ENCODE results near the gene TBXAS1.

The TBXAS1 gene

GRCh38 chr7:139829025-139829774, at the start of gene TBXAS1:
TSS of gene TBXAS1 (plus strand) at chr7:139829264. CDS start at chr7:139829391, 127 bp downstream.
- H3K36me3 ChIP-seq (ENCODE audit: control insufficient read depth in 5 of 5, insufficient read depth in 5 of 5, low read length in 5 of 5): no peaks in the 10 kb centered on the region
- H3K4me1 ChIP-seq (ENCODE audit: control insufficient read depth in 5 of 5, insufficient read depth in 5 of 5, low read length in 5 of 5): no peaks in the 10 kb centered on the region
- H3K27ac ChIP-seq (ENCODE audit: low read depth, low read length): peak within 1 kb of the TSS; percentile 30
- peak within 1 kb of the TSS in 1 of 5 donors; percentile 8 for H3K9ac ChIP-seq (ENCODE audit: low read length in 5 of 5)
- no peaks in the 10 kb centered on the region for H3K9me3 ChIP-seq (ENCODE audit: control insufficient read depth in 5 of 5, low read length in 5 of 5)
- no peaks in the 10 kb centered on the region for H3K27me3 ChIP-seq (ENCODE audit: control insufficient read depth in 5 of 5, insufficient read depth in 4 of 5, low read length in 5 of 5)
- H3K4me3 ChIP-seq (ENCODE audit: low read depth in 1 of 5, low read length in 5 of 5): peak within 1 kb of the TSS; percentile 41 to 60 (median 51)

- H3K27ac ChIP-seq (ENCODE audit: low read depth, low read length): no peak overlapping the region
- no peaks in the 10 kb centered on the region for H3K9me3 ChIP-seq (ENCODE audit: control insufficient read depth in 5 of 5, low read length in 5 of 5)
- no peak overlapping the region for H3K4me3 ChIP-seq (ENCODE audit: low read depth in 1 of 5, low read length in 5 of 5)
- H3K27me3 ChIP-seq (ENCODE audit: control insufficient read depth in 5 of 5, insufficient read depth in 4 of 5, low read length in 5 of 5): no peaks in the 10 kb centered on the region
- H3K4me1 ChIP-seq (ENCODE audit: control insufficient read depth in 5 of 5, insufficient read depth in 5 of 5, low read length in 5 of 5): peaks cover 0 to 28% (median 19%) of the 10 kb centered on the region in 5 donors
- no peak overlapping the region for H3K9ac ChIP-seq (ENCODE audit: low read length in 5 of 5)
- no peaks in the 10 kb centered on the region for H3K36me3 ChIP-seq (ENCODE audit: control insufficient read depth in 5 of 5, insufficient read depth in 5 of 5, low read length in 5 of 5)
Measured at GRCh38 chr7:139782932-139783331, 46.1 kb upstream of the TBXAS1 start.

- Histone ChIP-seq H3K36me3 (ENCODE audit: control insufficient read depth in 5 of 5, insufficient read depth in 5 of 5, low read length in 5 of 5) (no peaks in the 10 kb centered on the region), H3K27ac (ENCODE audit: low read depth, low read length) (no peak overlapping the region), H3K4me1 (ENCODE audit: control insufficient read depth in 5 of 5, insufficient read depth in 5 of 5, low read length in 5 of 5) (peaks cover 0 to 21% (median 13%) of the 10 kb centered on the region in 5 donors), H3K27me3 (ENCODE audit: control insufficient read depth in 5 of 5, insufficient read depth in 4 of 5, low read length in 5 of 5) (no peaks in the 10 kb centered on the region), H3K9me3 (ENCODE audit: control insufficient read depth in 5 of 5, low read length in 5 of 5) (no peaks in the 10 kb centered on the region), H3K9ac (ENCODE audit: low read length in 5 of 5) (no peak overlapping the region), H3K4me3 (ENCODE audit: low read depth in 1 of 5, low read length in 5 of 5) (no peak overlapping the region)
Measured at GRCh38 chr7:139783647-139784385, 45.2 kb upstream of the TBXAS1 start.

- no peak overlapping the region for H3K27ac ChIP-seq (ENCODE audit: low read depth, low read length)
- no peak overlapping the region for H3K9ac ChIP-seq (ENCODE audit: low read length in 5 of 5)
- H3K9me3 ChIP-seq (ENCODE audit: control insufficient read depth in 5 of 5, low read length in 5 of 5): no peaks in the 10 kb centered on the region
- H3K4me1 ChIP-seq (ENCODE audit: control insufficient read depth in 5 of 5, insufficient read depth in 5 of 5, low read length in 5 of 5): peaks cover 0 to 17% (median 11%) of the 10 kb centered on the region in 5 donors
- no peaks in the 10 kb centered on the region for H3K36me3 ChIP-seq (ENCODE audit: control insufficient read depth in 5 of 5, insufficient read depth in 5 of 5, low read length in 5 of 5)
- no peaks in the 10 kb centered on the region for H3K27me3 ChIP-seq (ENCODE audit: control insufficient read depth in 5 of 5, insufficient read depth in 4 of 5, low read length in 5 of 5)
- H3K4me3 ChIP-seq (ENCODE audit: low read depth in 1 of 5, low read length in 5 of 5): no peak overlapping the region
Measured at GRCh38 chr7:139784648-139785047, 44.4 kb upstream of the TBXAS1 start.

- Histone ChIP-seq H3K9ac (ENCODE audit: low read length in 5 of 5) (no peak overlapping the region), H3K4me1 (ENCODE audit: control insufficient read depth in 5 of 5, insufficient read depth in 5 of 5, low read length in 5 of 5) (no peaks in the 10 kb centered on the region), H3K4me3 (ENCODE audit: low read depth in 1 of 5, low read length in 5 of 5) (no peak overlapping the region), H3K27me3 (ENCODE audit: control insufficient read depth in 5 of 5, insufficient read depth in 4 of 5, low read length in 5 of 5) (no peaks in the 10 kb centered on the region), H3K36me3 (ENCODE audit: control insufficient read depth in 5 of 5, insufficient read depth in 5 of 5, low read length in 5 of 5) (no peaks in the 10 kb centered on the region), H3K27ac (ENCODE audit: low read depth, low read length) (no peak overlapping the region), H3K9me3 (ENCODE audit: control insufficient read depth in 5 of 5, low read length in 5 of 5) (no peaks in the 10 kb centered on the region)
Measured at GRCh38 chr7:139791316-139791715, 37.7 kb upstream of the TBXAS1 start.

- no peak overlapping the region for H3K27ac ChIP-seq (ENCODE audit: low read depth, low read length)
- H3K27me3 ChIP-seq (ENCODE audit: control insufficient read depth in 5 of 5, insufficient read depth in 4 of 5, low read length in 5 of 5): no peaks in the 10 kb centered on the region
- H3K4me1 ChIP-seq (ENCODE audit: control insufficient read depth in 5 of 5, insufficient read depth in 5 of 5, low read length in 5 of 5): peaks cover 0 to 14% (median 13%) of the 10 kb centered on the region in 5 donors
- no peak overlapping the region for H3K9ac ChIP-seq (ENCODE audit: low read length in 5 of 5)
- no peaks in the 10 kb centered on the region for H3K36me3 ChIP-seq (ENCODE audit: control insufficient read depth in 5 of 5, insufficient read depth in 5 of 5, low read length in 5 of 5)
- no peak overlapping the region for H3K4me3 ChIP-seq (ENCODE audit: low read depth in 1 of 5, low read length in 5 of 5)
- no peaks in the 10 kb centered on the region for H3K9me3 ChIP-seq (ENCODE audit: control insufficient read depth in 5 of 5, low read length in 5 of 5)
Measured at GRCh38 chr7:139797607-139798006, 31.5 kb upstream of the TBXAS1 start.

- H3K9me3 ChIP-seq (ENCODE audit: control insufficient read depth in 5 of 5, low read length in 5 of 5): no peaks in the 10 kb centered on the region
- no peaks in the 10 kb centered on the region for H3K27me3 ChIP-seq (ENCODE audit: control insufficient read depth in 5 of 5, insufficient read depth in 4 of 5, low read length in 5 of 5)
- no peak overlapping the region for H3K9ac ChIP-seq (ENCODE audit: low read length in 5 of 5)
- no peak overlapping the region for H3K4me3 ChIP-seq (ENCODE audit: low read depth in 1 of 5, low read length in 5 of 5)
- peaks cover 0 to 15% (median 13%) of the 10 kb centered on the region in 5 donors for H3K4me1 ChIP-seq (ENCODE audit: control insufficient read depth in 5 of 5, insufficient read depth in 5 of 5, low read length in 5 of 5)
- no peak overlapping the region for H3K27ac ChIP-seq (ENCODE audit: low read depth, low read length)
- H3K36me3 ChIP-seq (ENCODE audit: control insufficient read depth in 5 of 5, insufficient read depth in 5 of 5, low read length in 5 of 5): no peaks in the 10 kb centered on the region
Measured at GRCh38 chr7:139798221-139798620, 30.8 kb upstream of the TBXAS1 start.

- Histone ChIP-seq H3K4me3 (ENCODE audit: low read depth in 1 of 5, low read length in 5 of 5) (no peak overlapping the region), H3K36me3 (ENCODE audit: control insufficient read depth in 5 of 5, insufficient read depth in 5 of 5, low read length in 5 of 5) (no peaks in the 10 kb centered on the region), H3K9me3 (ENCODE audit: control insufficient read depth in 5 of 5, low read length in 5 of 5) (no peaks in the 10 kb centered on the region), H3K9ac (ENCODE audit: low read length in 5 of 5) (no peak overlapping the region), H3K27me3 (ENCODE audit: control insufficient read depth in 5 of 5, insufficient read depth in 4 of 5, low read length in 5 of 5) (no peaks in the 10 kb centered on the region), H3K27ac (ENCODE audit: low read depth, low read length) (no peak overlapping the region), H3K4me1 (ENCODE audit: control insufficient read depth in 5 of 5, insufficient read depth in 5 of 5, low read length in 5 of 5) (peaks cover 0 to 20% (median 13%) of the 10 kb centered on the region in 5 donors)
Measured at GRCh38 chr7:139798892-139799291, 30.2 kb upstream of the TBXAS1 start.

GRCh38 chr7:139799586-139799985, 29.5 kb upstream of the TBXAS1 start:
- Histone ChIP-seq H3K4me3 (ENCODE audit: low read depth in 1 of 5, low read length in 5 of 5) (no peak overlapping the region), H3K27ac (ENCODE audit: low read depth, low read length) (no peak overlapping the region), H3K9ac (ENCODE audit: low read length in 5 of 5) (no peak overlapping the region)

GRCh38 chr7:139804571-139804970, 24.5 kb upstream of the TBXAS1 start:
- Histone ChIP-seq H3K36me3 (ENCODE audit: control insufficient read depth in 5 of 5, insufficient read depth in 5 of 5, low read length in 5 of 5) (no peaks in the 10 kb centered on the region), H3K9ac (ENCODE audit: low read length in 5 of 5) (no peak overlapping the region), H3K27me3 (ENCODE audit: control insufficient read depth in 5 of 5, insufficient read depth in 4 of 5, low read length in 5 of 5) (no peaks in the 10 kb centered on the region), H3K4me1 (ENCODE audit: control insufficient read depth in 5 of 5, insufficient read depth in 5 of 5, low read length in 5 of 5) (peaks cover 0 to 18% (median 11%) of the 10 kb centered on the region in 5 donors), H3K9me3 (ENCODE audit: control insufficient read depth in 5 of 5, low read length in 5 of 5) (no peaks in the 10 kb centered on the region), H3K27ac (ENCODE audit: low read depth, low read length) (no peak overlapping the region), H3K4me3 (ENCODE audit: low read depth in 1 of 5, low read length in 5 of 5) (no peak overlapping the region)

More at GRCh38 chr7:139799586-139799985, 29.5 kb upstream of the TBXAS1 start:
- Histone ChIP-seq H3K36me3 (ENCODE audit: control insufficient read depth in 5 of 5, insufficient read depth in 5 of 5, low read length in 5 of 5) (no peaks in the 10 kb centered on the region), H3K27me3 (ENCODE audit: control insufficient read depth in 5 of 5, insufficient read depth in 4 of 5, low read length in 5 of 5) (no peaks in the 10 kb centered on the region), H3K9me3 (ENCODE audit: control insufficient read depth in 5 of 5, low read length in 5 of 5) (no peaks in the 10 kb centered on the region), H3K4me1 (ENCODE audit: control insufficient read depth in 5 of 5, insufficient read depth in 5 of 5, low read length in 5 of 5) (peaks cover 0 to 20% (median 13%) of the 10 kb centered on the region in 5 donors)

All from subcutaneous abdominal adipose tissue (tissue), 5 donors.